HL-60 (cell line): ENCODE data around the gene CNTNAP2.

Experiments used
- DNase-seq, 2 experiments: peaks; one replicate each; pipeline ENCODE4 v3.0.0-alpha.2; 2010 to 2020; ENCODE audit warnings: low read depth in 1 of 2, low spot score in 1 of 2
- H3K27ac ChIP-seq: fragments of 250-450 bp; sonication (Bioruptor Pico); replicated peaks from 2 replicates; pipeline ENCODE4 v1.5.1; 2020; ENCODE audit warnings: mild to moderate bottlenecking, moderate library complexity
- H3K27me3 ChIP-seq: fragments of 250-450 bp; sonication (Bioruptor Pico); 2 replicates; pipeline ENCODE4 v1.5.1; 2021; ENCODE audit warnings: mild to moderate bottlenecking, moderate library complexity; ENCODE audit not compliant: insufficient read depth, poor library complexity, severe bottlenecking
- H3K4me3 ChIP-seq: replicated peaks from 2 replicates; pipeline ENCODE4 v1.5.1; 2011; ENCODE audit warnings: mild to moderate bottlenecking, control low read depth, low read length; ENCODE audit not compliant: insufficient read depth
- GABPA ChIP-seq: IDR thresholded peaks from 2 replicates; pipeline ENCODE4 v1.6.1; 2012; ENCODE audit warnings: low read depth
- POLR2AphosphoS5 ChIP-seq: IDR thresholded peaks from 2 replicates; pipeline ENCODE4 v1.6.1; 2012; ENCODE audit warnings: low read depth
- REST ChIP-seq: IDR thresholded peaks from 2 replicates; pipeline ENCODE4 v1.6.1; 2012; ENCODE audit warnings: low read depth; ENCODE audit not compliant: insufficient replicate concordance
- SPI1 ChIP-seq: IDR thresholded peaks from 2 replicates; pipeline ENCODE4 v1.6.1; 2012; ENCODE audit warnings: low read depth, mild to moderate bottlenecking, borderline replicate concordance
- TF ChIP-seq, protein P1 (sequence below): IDR thresholded peaks from one replicate; pipeline ENCODE4 v1.5.1; 2011; ENCODE audit warnings: low read length, control low read depth, inconsistent platforms; ENCODE audit not compliant: insufficient read depth

Gene CNTNAP2

DNA sequence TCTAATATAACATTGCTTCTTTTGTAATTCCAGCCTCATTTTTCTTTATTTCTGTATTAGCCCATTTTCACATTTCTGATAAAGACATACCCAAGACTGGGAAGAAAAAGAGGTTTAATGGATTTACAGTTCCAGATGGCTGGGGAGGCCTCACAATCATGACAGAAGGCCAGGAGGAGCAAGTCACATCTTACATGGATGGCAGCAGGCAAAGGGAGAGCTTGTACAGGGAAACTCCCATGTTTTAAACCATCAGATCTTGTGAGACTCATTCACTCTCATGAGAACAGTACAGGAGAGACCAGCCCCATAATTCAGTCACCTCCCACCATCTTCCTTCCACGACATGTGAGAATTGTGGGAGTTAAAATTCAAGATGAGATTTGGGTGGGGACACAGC, 510.3 kb downstream of the CNTNAP2 start:
- H3K27ac ChIP-seq, result no peak overlapping the region
- no peak for DNase-seq
- TF ChIP-seq GABPA (no peak), POLR2AphosphoS5 (no peak), REST (no peak), SPI1 (no peak)
- TF ChIP-seq, protein P1, sequence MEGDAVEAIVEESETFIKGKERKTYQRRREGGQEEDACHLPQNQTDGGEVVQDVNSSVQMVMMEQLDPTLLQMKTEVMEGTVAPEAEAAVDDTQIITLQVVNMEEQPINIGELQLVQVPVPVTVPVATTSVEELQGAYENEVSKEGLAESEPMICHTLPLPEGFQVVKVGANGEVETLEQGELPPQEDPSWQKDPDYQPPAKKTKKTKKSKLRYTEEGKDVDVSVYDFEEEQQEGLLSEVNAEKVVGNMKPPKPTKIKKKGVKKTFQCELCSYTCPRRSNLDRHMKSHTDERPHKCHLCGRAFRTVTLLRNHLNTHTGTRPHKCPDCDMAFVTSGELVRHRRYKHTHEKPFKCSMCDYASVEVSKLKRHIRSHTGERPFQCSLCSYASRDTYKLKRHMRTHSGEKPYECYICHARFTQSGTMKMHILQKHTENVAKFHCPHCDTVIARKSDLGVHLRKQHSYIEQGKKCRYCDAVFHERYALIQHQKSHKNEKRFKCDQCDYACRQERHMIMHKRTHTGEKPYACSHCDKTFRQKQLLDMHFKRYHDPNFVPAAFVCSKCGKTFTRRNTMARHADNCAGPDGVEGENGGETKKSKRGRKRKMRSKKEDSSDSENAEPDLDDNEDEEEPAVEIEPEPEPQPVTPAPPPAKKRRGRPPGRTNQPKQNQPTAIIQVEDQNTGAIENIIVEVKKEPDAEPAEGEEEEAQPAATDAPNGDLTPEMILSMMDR, result no peak
- no peak overlapping the region for H3K4me3 ChIP-seq
- no peaks in the 10 kb centered on the region for H3K27me3 ChIP-seq

GRCh38 chr7:146635205-146636032, 518.8 kb downstream of the CNTNAP2 start:
- no peak overlapping the region for H3K4me3 ChIP-seq
- H3K27ac ChIP-seq, result no peak overlapping the region
- TF ChIP-seq REST (no peak), POLR2AphosphoS5 (no peak), SPI1 (no peak), GABPA (no peak)
- TF ChIP-seq, protein P1, result no peak
- DNase-seq, result no peak
- no peaks in the 10 kb centered on the region for H3K27me3 ChIP-seq

DNA sequence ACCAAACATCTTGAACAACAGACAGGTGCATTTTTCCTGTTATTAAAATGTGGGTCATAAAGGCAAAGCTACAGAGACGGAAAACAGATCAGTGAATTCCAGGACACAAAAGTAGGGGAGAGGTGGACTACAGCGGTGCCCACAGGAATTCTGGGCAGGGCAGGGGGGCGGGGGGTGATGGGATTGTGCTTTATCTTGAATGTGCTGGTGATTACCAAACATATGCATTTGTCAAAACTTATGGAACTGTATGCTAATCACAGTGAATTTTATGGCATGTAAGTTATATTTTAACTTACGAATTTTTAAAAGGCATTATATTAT, 519.4 kb downstream of the CNTNAP2 start:
- H3K27ac ChIP-seq, result no peak overlapping the region
- H3K4me3 ChIP-seq, result no peak overlapping the region
- TF ChIP-seq REST, result no peak
- TF ChIP-seq POLR2AphosphoS5, result no peak
- TF ChIP-seq, protein P1, result no peak
- no peak for TF ChIP-seq GABPA
- TF ChIP-seq SPI1, result no peak
- no peak for DNase-seq
- H3K27me3 ChIP-seq, result no peaks in the 10 kb centered on the region
